Right lung (tissue), 5 donors: ENCODE results near the gene TMEM35B. TPM values are rescaled to one million over a fixed set of nuclear protein-coding genes. Genes with fewer than 3 reads are reported as not detected.
"Not testable (repeated sequence)": the region's sequence is repeated elsewhere in the genome, so short reads cannot be mapped to it uniquely, and the experiment has no call there.

Experiments
- DNase-seq, 2 donors: peaks; one replicate each; pipeline ENCODE4 v3.0.0-alpha.2; 2013
- polyA plus RNA-seq, 5 donors: library from polyadenylated mRNA; unstranded; fragments of 120-200 nt; gene quantifications; one replicate each; pipeline versions ENCODE4 v1.2.1 to v1.2.3, GENCODE V29; 2013; ENCODE audit warnings: inconsistent platforms in 1 of 5, low replicate concordance in 1 of 5; ENCODE audit not compliant: insufficient read length in 5 of 5, insufficient read depth in 1 of 5

The TMEM35B gene
- polyA plus RNA-seq, 5 donors: 26.7 to 40.3 (median 31.5) TPM

- no peak for DNase-seq
These were observed 7.3 kb downstream of the TMEM35B start for GRCh38 chr1:34977858-34978257.

DNA sequence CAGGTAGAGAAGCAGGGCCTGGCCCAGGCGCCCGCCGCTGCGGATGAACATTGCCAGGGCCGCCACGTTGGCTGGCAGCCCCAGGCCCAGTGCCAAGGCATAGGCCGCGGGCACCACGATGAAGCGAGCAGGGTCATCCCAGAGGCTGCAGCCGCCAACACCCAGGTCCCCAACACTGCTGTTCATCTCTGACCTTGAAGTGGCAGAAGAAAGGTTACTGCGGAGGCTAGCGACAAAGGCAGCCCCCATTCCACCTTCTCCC is 8.0 kb downstream of the TMEM35B start:
- DNase-seq: no peak

- no peak for DNase-seq
These were observed 8.6 kb downstream of the TMEM35B start for GRCh38 chr1:34976384-34977209.

DNA sequence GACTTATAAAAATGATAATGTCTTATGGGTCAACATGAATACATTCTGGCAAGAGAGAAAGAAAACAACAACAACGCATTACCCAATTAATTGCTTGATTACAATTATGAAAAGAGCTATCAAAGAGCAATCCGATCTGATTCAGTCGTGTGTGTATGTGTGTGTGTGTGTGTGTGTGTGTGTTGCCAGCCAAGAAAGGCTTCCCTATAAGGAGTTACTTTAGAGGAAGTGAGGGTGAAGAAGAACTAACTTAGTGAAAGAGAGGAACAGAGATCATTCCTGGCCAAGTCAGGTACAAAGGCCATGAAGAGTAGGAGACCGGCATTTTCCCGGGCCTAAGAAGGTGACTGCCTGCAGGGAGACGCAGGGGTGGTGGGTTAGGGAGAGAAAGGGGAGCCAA is 9.4 kb downstream of the TMEM35B start:
- DNase-seq: no peak

GRCh38 chr1:34975338-34975737 is 9.8 kb downstream of the TMEM35B start:
- DNase-seq: no peak

DNA sequence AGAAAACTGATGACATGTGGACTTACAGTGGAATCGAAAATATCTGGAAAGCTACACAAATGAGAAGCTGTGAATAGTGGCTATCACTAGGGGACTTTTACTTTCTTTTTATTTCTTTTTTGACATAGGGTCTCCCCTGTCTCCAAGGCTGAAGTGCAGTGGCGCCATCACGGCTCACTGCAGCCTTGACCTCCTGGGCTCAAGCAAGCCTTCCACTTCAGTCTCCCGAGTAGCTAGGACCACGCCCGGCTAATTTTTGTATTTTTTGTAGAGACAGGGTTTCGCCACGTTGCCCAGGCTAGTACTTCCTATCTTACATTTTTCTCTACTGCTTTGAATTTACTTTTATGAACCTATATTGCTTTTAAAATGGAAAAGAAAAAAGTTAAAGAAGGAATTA is 10.5 kb downstream of the TMEM35B start:
- no peak for DNase-seq

DNA sequence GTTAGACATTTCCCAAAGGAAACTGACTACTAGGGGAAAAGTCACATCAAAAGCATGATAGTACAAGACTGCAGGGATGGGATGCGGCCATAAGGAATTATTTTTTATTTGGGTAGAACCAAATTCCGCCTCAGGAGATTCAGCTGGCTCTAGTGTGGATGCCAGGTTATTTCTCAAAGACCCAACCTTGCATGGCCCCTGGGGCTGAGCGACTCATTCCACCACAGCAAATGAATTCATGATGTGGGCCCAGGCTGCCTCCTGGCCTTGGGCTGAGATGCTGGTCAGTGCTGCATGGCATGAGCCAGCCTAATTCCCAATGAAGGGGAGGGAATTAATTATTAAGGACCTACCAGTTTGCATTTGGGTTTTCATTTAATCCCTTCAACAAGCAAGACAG is 11.8 kb downstream of the TMEM35B start:
- no peak for DNase-seq

DNA sequence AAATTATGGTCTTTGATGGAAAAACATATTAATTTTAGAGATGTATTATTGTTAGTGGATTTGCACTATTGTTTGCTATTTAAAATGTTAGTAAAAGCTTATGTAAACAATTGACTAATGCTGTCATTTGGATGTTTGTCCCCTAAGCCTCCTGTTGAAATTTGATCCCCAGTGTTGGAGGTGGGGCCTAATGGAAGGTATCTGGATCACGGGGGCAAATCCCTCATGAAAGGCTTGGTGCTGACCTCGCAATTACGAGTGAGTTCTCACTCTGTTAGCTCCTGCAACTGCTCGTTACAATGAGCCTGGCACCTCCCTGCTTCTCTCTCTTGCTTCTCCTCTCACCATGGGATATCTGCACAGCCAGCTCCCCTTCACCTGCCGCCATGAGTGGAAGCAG is 14.3 kb downstream of the TMEM35B start:
- no peak for DNase-seq

GRCh38 chr1:34970220-34970735 is 14.9 kb downstream of the TMEM35B start:
- no peak for DNase-seq

GRCh38 chr1:34968297-34968696 is 16.9 kb downstream of the TMEM35B start:
- DNase-seq: not testable (repeated sequence)

DNA sequence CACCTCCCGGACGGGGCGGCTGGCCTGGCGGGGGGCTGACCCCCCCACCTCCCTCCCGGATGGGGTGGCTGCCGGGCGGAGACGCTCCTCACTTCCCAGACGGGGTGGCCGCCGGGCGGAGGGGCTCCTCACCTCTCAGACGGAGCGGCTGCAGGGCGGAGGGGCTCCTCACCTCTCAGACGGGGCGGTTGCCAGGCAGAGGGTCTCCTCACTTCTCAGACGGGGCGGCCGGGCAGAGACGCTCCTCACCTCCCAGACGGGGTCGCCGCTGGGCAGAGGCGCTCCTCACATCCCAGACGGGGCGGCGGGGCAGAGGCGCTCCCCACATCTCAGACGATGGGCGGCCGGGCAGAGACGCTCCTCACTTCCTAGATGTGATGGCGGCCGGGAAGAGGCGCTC is 17.5 kb downstream of the TMEM35B start:
- DNase-seq: not testable (repeated sequence)

- no peak for DNase-seq
These were observed 19.6 kb downstream of the TMEM35B start for GRCh38 chr1:34965597-34965996.

GRCh38 chr1:34950428-34950827 is 34.7 kb downstream of the TMEM35B start:
- no peak for DNase-seq

- DNase-seq: not testable (repeated sequence)
These were observed 36.4 kb downstream of the TMEM35B start for GRCh38 chr1:34948739-34949138.

DNA sequence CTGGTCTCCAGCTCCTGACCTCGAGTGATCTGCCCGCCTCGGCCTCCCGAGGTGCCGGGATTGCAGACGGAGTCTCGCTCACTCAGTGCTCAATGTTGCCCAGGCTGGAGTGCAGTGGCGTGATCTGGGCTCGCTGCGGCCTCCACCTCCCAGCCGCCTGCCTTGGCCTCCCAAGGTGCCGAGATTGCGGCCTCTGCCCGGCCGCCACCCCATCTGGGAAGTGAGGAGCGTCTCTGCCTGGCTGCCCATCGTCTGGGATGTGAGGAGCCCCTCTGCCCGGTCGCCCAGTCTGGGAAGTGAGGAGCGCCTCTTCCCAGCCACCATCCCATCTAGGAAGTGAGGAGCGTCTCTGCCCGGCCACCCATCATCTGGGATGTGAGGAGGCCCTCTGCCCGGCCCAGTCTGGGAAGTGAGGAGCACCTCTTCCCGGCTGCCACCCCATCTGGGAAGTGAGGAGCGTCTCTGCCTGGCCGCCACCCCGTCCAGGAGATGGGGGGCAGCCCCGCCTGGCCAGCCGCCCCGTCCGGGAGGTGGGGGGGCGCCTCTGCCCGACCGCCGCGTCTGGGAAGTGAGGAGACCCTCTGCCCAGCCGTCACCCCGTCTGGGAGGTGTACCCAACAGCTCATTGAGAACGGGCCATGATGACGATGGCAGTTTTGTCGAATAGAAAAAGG is 37.4 kb downstream of the TMEM35B start:
- not testable (repeated sequence) for DNase-seq

GRCh38 chr1:34946211-34946610 is 38.9 kb downstream of the TMEM35B start:
- DNase-seq: no peak

DNA sequence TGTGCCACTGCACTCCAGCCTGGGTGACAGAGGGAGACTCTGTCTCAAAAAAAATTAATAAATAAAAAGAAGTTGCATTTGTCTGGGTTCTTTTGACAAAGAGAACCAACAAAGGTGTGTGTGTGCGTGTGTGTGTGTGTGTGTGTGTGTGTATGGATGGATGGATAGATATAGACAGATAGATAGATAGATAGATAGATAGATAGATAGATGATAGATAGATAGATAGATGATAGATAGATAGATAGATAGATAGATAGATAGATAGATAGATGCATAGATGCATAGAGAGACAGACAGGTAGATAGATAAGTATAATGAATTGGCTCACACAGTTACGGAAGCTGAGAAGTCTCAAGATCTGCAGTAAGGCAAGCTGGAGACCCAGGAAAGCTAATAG is 43.3 kb downstream of the TMEM35B start:
- DNase-seq: not testable (repeated sequence)

Other genes with a start within 250 kb of the TMEM35B start
- under 1 TPM in 4 of 5 donors, not detected in 1; 0.11 to 0.36 (median 0.17) TPM for gene GJB5, start 230.3 kb downstream of the TMEM35B start, polyA plus RNA-seq
- gene GJB4, start 225.6 kb downstream of the TMEM35B start, polyA plus RNA-seq: under 1 TPM in 3 of 5 donors, not detected in 2; 0.05 to 0.09 (median 0.07) TPM
- gene GJB3, start 204.1 kb downstream of the TMEM35B start, polyA plus RNA-seq: under 1 TPM in 3 of 5 donors, not detected in 2; 0.09 to 0.21 (median 0.09) TPM
- 10 to 100 TPM; 27.2 to 36.9 (median 31.0) TPM for gene GJA4, start 192.3 kb downstream of the TMEM35B start, polyA plus RNA-seq
- 10 to 100 TPM; 20.6 to 32.1 (median 26.2) TPM for gene SMIM12, start 125.6 kb downstream of the TMEM35B start, polyA plus RNA-seq
- gene DLGAP3, start 55.7 kb downstream of the TMEM35B start, polyA plus RNA-seq: under 1 TPM; 0.08 to 0.25 (median 0.15) TPM
- 10 to 100 TPM; 15.8 to 27.6 (median 19.0) TPM for gene ZMYM6, start 46.6 kb upstream of the TMEM35B start, polyA plus RNA-seq
- gene ZMYM1, start 94.0 kb upstream of the TMEM35B start, polyA plus RNA-seq: 10 to 100 TPM; 16.5 to 32.0 (median 22.6) TPM
- 100 to 1,000 TPM; 651 to 996 (median 909) TPM for gene SFPQ, start 207.8 kb upstream of the TMEM35B start, polyA plus RNA-seq